HG02973 (cell line): ENCODE measurements around the gene GALNT8.
"Not testable (repeated sequence)": the region's sequence is repeated elsewhere in the genome, so short reads cannot be mapped to it uniquely, and the experiment has no call there.

Experiments
- ATAC-seq: cut with Tn5 transposase; IDR thresholded peaks from one replicate; pipeline ENCODE4 v1.9.1; 2021; ENCODE audit warnings: moderate library complexity; ENCODE audit not compliant: unreplicated experiment

GALNT8 gene

GRCh38 chr12:4742416-4742970 is 22.3 kb downstream of the GALNT8 start:
- no peak for ATAC-seq

- no peak for ATAC-seq
Measured at GRCh38 chr12:4743046-4743445, 22.8 kb downstream of the GALNT8 start.

GRCh38 chr12:4744709-4745108 is 24.5 kb downstream of the GALNT8 start:
- ATAC-seq, result no peak

GRCh38 chr12:4745249-4745648 is 25.0 kb downstream of the GALNT8 start:
- no peak for ATAC-seq

- not testable (repeated sequence) for ATAC-seq
Measured at GRCh38 chr12:4751654-4752053, 31.5 kb downstream of the GALNT8 start.

- ATAC-seq, result no peak
Measured at GRCh38 chr12:4762773-4763172, 42.6 kb downstream of the GALNT8 start.

- no peak for ATAC-seq
Measured at GRCh38 chr12:4763549-4763948, 43.3 kb downstream of the GALNT8 start.

GRCh38 chr12:4766445-4766844 is 46.2 kb downstream of the GALNT8 start:
- ATAC-seq, result no peak

GRCh38 chr12:4767186-4767585 is 47.0 kb downstream of the GALNT8 start:
- no peak for ATAC-seq

- no peak for ATAC-seq
Measured at GRCh38 chr12:4768341-4768740, 48.1 kb downstream of the GALNT8 start.

- no peak for ATAC-seq
Measured at GRCh38 chr12:4769073-4769472, 48.9 kb downstream of the GALNT8 start.

GRCh38 chr12:4771172-4771959 is 51.2 kb downstream of the GALNT8 start:
- ATAC-seq, result no peak

GRCh38 chr12:4771960-4772566 is 51.9 kb downstream of the GALNT8 start:
- ATAC-seq, result no peak

- no peak for ATAC-seq
Measured at GRCh38 chr12:4775936-4776335, 55.7 kb downstream of the GALNT8 start.

GRCh38 chr12:4779749-4780148 is 59.5 kb downstream of the GALNT8 start:
- ATAC-seq, result no peak

- no peak for ATAC-seq
Measured at GRCh38 chr12:4780641-4781611, 60.7 kb downstream of the GALNT8 start.

- no peak for ATAC-seq
Measured at GRCh38 chr12:4784404-4785054, 64.3 kb downstream of the GALNT8 start.

- no peak for ATAC-seq
Measured at GRCh38 chr12:4786795-4787194, 66.6 kb downstream of the GALNT8 start.

GRCh38 chr12:4787965-4788364 is 67.8 kb downstream of the GALNT8 start:
- ATAC-seq, result no peak

GRCh38 chr12:4789776-4790175 is 69.6 kb downstream of the GALNT8 start:
- ATAC-seq, result no peak

- ATAC-seq, result no peak
Measured at GRCh38 chr12:4791497-4791896, 71.3 kb downstream of the GALNT8 start.
